ENCODE results near the gene CARD8.
"Not testable (repeated sequence)": the region's sequence is repeated elsewhere in the genome, so short reads cannot be mapped to it uniquely, and the experiment has no call there.

The CARD8 gene

DNA sequence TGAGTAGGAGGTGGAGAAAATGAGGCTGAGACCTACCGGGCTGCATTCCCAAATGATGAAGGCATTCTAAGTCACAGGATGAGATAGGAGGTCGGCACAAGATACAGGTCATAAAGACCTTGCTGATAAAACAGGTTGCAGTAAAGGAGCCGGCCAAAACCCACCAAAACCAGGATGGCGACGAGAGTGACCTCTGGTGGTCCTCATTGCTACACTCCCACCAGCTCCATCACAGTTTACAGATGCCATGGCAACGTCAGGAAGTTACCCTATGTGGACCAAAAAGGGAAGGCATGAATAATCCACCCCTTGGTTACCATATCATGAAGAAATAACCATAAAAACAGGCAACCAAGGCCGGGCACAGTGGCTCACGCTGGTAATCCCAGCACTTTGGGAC is 9.6 kb upstream of the CARD8 start:
- DNase-seq (ENCODE audit: low read depth, low spot score), result not testable (repeated sequence)

DNA sequence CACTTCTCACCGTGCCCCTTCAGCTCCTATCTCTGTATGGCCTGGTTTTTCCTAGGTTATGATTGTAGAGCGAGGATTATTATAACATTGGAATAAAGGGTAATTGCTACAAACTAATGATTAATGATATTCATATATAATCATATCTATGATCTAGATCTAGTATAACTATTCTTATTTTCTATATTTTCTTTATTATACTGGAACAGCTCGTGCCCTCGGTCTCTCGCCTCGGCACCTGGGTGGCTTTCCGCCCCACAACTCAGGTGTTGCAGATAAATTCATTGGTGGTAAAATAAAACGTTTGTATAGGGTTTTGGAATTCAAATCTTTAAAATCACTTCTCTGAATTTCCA is 4.6 kb upstream of the CARD8 start:
- not testable (repeated sequence) for DNase-seq (ENCODE audit: low read depth, low spot score)

GRCh38 chr19:48258992-48259391 is 3.3 kb upstream of the CARD8 start:
- not testable (repeated sequence) for DNase-seq (ENCODE audit: low read depth, low spot score)

- no peak for DNase-seq (ENCODE audit: low read depth, low spot score)
These were observed 2.6 kb upstream of the CARD8 start for GRCh38 chr19:48258350-48258749.

DNA sequence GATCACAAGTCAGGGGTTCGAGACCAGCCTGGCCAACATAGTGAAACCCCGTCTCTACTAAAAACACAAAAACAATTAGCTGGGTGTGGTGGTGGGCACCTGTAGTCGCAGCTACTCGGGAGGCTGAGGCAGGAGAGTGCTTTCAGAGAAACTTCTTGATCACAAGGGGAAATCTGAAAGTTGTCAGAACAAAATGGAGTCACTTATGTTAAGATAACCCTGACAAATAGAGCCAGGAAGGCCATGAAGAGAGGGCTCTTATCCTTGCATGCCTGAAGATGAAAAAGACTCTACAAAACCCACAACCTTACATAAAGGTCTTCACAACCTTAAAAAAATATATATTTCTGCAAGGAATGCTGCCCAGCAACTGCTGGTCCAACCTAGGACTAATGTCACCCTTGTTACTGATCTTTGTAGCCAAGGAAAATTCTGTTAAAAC is 1.2 kb downstream of the CARD8 start:
- no peak for DNase-seq (ENCODE audit: low read depth, low spot score)

GRCh38 chr19:48253999-48254398 is 1.7 kb downstream of the CARD8 start:
- no peak for DNase-seq (ENCODE audit: low read depth, low spot score)

DNA sequence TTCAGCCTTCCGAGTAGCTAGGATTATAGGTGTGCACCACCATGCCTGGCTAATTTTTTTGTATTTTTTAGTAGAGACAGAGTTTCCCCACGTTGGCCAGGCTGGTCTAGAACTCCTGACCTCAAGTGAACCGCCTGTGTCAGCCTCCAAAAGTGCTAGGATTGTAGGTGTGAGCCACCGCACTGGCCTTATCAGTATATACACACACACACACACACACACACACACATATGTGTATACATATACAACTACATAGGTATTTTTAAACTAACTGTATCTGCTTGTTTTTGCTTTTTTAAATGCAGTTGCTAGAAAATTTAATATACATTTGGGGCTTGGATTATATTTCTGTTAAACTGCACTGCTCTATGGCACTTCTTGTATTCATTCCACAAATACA is 3.1 kb downstream of the CARD8 start:
- DNase-seq (ENCODE audit: low read depth, low spot score), result no peak

- DNase-seq (ENCODE audit: low read depth, low spot score), result no peak
These were observed 5.3 kb downstream of the CARD8 start for GRCh38 chr19:48250290-48251025.

DNA sequence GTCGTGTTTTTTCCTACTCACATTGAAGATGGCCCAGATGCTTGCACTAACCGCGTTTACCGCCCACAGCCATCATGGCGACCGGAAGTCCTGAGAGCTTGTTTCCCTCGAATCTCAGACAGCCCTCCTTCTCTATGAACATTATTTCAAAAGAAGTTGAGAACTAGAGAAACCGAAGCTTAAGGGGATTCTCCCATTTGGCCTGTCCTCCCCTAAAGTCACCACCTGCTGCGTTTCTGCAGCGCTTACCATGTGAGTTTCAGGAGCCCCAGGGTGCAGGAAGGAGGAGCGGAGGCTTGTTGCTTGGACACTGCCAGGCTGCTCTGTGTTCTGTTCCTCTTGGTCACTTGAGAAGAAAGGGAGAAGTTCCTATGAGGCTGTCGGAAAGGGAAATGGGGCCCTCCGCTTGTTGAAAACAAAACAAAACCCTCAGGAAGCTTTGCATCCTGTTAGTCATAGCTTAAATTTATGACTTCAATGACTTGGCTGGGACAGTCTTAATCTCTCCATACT is 6.2 kb downstream of the CARD8 start:
- DNase-seq (ENCODE audit: low read depth, low spot score), result no peak

GRCh38 chr19:48248081-48248833 is 7.5 kb downstream of the CARD8 start:
- DNase-seq (ENCODE audit: low read depth, low spot score), result no peak

DNA sequence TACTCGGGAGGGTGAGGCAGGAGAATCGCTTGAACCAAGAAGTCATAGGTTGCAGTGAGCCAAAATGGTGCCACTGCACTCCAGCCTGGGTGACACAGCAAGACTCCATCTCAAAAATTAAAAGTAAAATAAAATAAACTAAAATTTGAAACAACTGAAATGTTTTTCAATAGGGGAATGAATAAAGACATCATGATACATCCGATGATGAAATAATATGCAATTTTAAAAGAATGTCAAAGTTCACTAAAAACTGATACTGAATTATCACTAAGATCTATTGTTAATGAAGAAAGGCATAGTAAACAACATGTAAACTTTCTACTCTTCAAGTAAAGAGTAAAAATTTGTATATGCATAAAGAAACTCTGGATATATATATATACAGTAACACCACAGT is 8.5 kb downstream of the CARD8 start:
- DNase-seq (ENCODE audit: low read depth, low spot score), result no peak

- no peak for DNase-seq (ENCODE audit: low read depth, low spot score)
These were observed 9.6 kb downstream of the CARD8 start for GRCh38 chr19:48246101-48246500.

DNA sequence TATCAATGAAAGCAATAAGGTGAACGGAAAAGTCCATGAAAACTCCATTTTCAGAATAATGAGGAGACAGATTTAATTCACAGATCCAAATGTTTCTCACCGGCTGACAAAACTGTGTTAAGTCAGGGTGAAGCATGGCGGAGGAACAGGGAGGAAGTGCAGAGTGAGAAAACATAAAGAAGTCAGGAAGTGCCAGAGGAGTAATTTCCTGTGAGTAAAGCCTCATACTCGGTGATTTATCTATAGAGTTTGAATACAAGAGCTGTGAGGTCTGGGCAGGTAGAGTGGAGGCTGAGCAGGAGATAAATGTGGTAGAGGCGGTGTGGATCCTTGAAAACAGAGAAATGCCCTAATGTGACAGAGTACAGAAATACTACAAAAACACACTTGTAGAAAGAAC is 11.4 kb downstream of the CARD8 start:
- no peak for DNase-seq (ENCODE audit: low read depth, low spot score)

DNA sequence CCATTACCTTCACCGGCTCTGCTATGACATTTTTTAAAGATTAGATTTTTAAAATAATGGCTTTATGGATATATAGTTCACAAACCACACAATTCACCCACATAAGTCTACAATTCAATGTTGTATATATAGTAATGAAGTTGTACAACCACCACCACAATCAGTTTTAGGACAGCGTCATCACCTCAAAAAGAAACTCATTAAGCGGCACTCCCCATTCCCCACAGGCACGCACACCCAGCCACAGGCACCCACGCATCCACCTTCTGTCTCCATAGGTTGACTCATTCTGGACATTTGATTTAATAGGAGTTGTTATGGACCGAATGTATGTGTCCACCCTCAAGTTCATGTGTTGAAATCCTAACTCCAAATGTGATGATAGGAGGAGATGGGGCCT is 13.9 kb downstream of the CARD8 start:
- DNase-seq (ENCODE audit: low read depth, low spot score), result not testable (repeated sequence)

GRCh38 chr19:48239582-48240141 is 16.1 kb downstream of the CARD8 start:
- DNase-seq (ENCODE audit: low read depth, low spot score), result no peak

DNA sequence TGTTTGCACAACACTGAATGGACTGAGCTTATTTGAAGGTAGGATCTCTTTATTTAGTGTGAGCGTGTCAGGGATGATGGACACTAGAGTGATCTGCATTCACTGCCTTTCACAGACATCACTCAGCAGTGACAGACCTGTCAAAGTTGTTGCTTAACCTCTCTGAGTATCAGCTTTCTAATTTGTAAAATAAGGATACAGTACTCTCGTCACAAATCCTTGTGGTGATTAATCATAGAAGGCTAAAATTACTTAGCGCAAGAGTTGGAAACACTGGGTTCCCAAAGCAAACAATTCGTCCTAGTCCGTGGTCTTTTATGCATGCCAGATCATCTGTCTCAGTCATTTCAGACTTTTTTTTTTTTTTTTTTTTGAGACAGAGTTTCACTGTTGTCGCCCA is 16.6 kb downstream of the CARD8 start:
- peak; percentile 11 for DNase-seq (ENCODE audit: low read depth, low spot score)

DNA sequence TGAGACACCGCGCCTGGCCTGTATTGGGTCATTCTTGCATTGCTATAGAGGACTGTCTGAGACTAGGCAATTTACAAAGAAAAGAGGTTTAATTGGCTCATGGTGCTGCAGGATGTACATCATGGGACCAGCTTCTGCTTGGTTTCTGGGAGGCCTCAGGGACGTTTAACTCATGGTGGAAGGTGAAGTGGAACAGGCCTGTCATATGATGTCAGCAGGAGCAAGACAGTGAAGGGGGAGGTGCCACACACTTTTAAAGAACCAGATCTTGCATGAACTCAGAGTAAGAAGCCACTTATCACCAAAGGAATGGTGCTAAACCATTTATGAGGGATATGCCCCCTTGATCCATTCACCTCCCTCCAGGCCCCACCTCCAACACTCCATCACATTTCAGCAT is 18.7 kb downstream of the CARD8 start:
- DNase-seq (ENCODE audit: low read depth, low spot score), result no peak

DNA sequence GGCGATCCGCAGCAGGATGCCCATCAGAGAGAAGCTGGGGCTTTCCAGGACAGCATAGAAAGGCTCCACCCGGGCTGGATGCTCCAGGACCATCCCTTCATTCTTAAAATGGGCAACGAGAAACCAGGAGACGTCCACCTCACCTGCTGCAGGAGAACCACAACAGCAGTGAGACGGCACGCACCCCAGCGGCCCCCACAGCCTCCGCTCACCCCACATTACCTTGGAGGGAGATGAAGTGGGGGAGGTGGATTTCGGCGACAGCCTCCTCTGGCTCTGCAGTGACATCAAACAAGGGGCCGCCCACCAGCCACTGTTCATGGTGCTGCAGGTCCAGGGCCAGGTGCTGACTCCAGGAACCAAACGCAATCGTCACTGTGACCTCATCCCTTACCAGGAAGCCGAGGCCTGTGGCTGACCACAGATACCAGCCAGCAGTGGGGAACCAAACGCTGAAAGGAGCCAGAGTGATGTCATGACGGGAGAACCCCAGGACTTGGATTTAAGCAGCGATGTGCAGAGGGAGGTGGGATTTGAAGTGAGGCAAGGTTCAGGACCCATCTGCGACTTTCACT is 25.1 kb downstream of the CARD8 start:
- no peak for DNase-seq (ENCODE audit: low read depth, low spot score)

DNA sequence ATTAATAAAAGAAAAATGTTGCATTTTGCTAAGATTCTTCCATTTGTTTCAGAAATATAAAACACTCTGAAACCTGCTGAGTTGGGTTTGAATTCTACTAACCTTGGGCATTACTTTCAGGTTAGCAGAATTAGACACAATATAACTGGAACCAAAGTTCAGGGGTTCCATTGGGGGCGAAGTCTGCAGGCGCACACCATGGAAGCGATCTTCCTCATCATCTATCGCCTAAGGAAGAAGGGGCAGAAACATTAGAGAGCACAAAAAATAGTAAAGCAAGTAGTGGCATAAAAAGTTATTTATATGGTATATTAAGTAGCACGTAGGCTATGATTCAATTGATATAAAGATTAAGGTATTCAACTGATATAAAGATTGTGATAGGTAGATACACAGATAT is 34.1 kb downstream of the CARD8 start:
- no peak for DNase-seq (ENCODE audit: low read depth, low spot score)

DNA sequence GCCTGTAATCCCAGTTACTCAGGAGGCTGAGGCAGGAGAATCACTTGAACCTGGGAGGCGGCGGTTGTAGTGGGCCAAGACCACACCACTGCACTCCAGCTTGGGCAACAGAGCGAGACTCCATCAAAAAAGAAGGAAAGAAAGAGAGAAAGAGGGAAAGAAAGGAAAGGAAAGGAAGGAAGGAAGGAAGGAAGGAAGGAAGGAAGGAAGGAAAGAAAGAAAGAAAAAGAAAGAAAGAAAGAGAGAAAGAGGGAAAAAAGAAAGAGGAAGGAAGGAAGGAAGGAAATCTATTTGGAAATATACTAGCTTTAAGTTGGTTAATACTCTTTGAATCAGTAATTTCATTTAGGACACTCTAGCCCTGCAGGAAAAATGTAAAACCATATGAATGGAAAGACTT is 34.9 kb downstream of the CARD8 start:
- DNase-seq (ENCODE audit: low read depth, low spot score), result not testable (repeated sequence)

DNA sequence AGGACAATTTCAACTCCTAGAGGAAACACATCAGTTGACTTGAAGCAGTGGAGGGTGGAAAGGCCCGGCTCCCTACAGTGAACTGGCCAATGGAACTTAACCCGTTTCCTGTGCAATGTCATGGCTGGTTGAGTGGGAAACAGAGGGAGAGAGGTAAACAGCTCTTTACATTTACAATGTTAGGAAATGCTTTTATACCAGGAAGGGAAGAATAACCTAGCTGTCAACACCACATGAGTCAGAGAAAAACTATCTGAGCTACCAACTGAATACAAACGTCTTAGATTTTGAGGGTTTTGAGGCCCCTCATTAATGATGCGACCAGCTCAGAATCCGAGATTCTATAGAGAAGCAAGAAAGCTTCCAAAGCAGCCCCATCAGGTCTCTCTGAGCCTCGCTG is 36.7 kb downstream of the CARD8 start:
- DNase-seq (ENCODE audit: low read depth, low spot score), result peak; percentile 48

DNA sequence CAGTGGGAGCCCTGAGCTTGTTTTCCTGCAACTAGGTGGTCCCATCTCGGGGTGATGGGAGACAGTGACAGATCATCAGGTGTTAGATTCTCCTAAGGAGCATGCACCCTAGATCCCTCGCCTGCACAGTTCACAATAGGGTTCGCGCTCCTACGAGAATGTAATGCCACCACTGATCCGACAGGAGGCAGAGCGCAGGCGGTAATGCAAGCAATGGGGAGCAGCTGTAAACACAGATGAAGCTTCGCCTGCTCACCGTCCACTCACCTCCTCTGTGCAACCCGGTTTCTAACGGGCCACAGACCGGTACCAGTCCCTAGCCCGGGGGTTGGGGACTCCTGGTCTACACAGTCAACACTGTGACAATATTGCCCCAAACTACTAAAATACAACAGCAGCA is 38.8 kb downstream of the CARD8 start:
- DNase-seq (ENCODE audit: low read depth, low spot score), result no peak
